GM18861 (cell line): ENCODE data around the gene MS4A6E.
"Not testable (repeated sequence)": the region's sequence is repeated elsewhere in the genome, so short reads cannot be mapped to it uniquely, and the experiment has no call there.

Experiments
- ATAC-seq: cut with Tn5 transposase; IDR thresholded peaks from one replicate; pipeline ENCODE4 v1.9.1; 2021; ENCODE audit not compliant: unreplicated experiment

The MS4A6E gene

GRCh38 chr11:60326955-60327354, at the start of gene MS4A6E:
TSS of gene MS4A6E (plus strand) at chr11:60327255. CDS start at chr11:60334896, 7,641 bp downstream.
- no peak for ATAC-seq

- no peak for ATAC-seq
Observed at GRCh38 chr11:60280412-60280811, 46.6 kb upstream of the MS4A6E start, which contains the start of gene MS4A4A. TSS of gene MS4A4A (plus strand) at chr11:60280666. CDS start at chr11:60280676, 10 bp downstream.

- no peak for ATAC-seq
Observed at GRCh38 chr11:60281485-60281884, 45.6 kb upstream of the MS4A6E start.

- no peak for ATAC-seq
Observed at GRCh38 chr11:60282286-60282685, 44.8 kb upstream of the MS4A6E start.

- ATAC-seq: not testable (repeated sequence)
Observed at GRCh38 chr11:60285411-60286126, 41.5 kb upstream of the MS4A6E start.

GRCh38 chr11:60288531-60288930, 38.5 kb upstream of the MS4A6E start:
- ATAC-seq: no peak

GRCh38 chr11:60292145-60292544, 34.9 kb upstream of the MS4A6E start:
- ATAC-seq: no peak

- ATAC-seq: no peak
Observed at GRCh38 chr11:60301178-60301577, 25.9 kb upstream of the MS4A6E start.

- not testable (repeated sequence) for ATAC-seq
Observed at GRCh38 chr11:60301884-60302283, 25.2 kb upstream of the MS4A6E start.

GRCh38 chr11:60303661-60304060, 23.4 kb upstream of the MS4A6E start:
- ATAC-seq: no peak

GRCh38 chr11:60305906-60306619, 21.0 kb upstream of the MS4A6E start:
- no peak for ATAC-seq

GRCh38 chr11:60307507-60308195, 19.4 kb upstream of the MS4A6E start:
- no peak for ATAC-seq

- ATAC-seq: peak; percentile 53
Observed at GRCh38 chr11:60310407-60310998, 16.6 kb upstream of the MS4A6E start.

GRCh38 chr11:60314635-60315321, 12.3 kb upstream of the MS4A6E start:
- ATAC-seq: no peak

GRCh38 chr11:60315871-60316270, 11.2 kb upstream of the MS4A6E start:
- ATAC-seq: no peak

- peak; percentile 55 for ATAC-seq
Observed at GRCh38 chr11:60316317-60316716, 10.7 kb upstream of the MS4A6E start.

GRCh38 chr11:60318726-60319125, 8.3 kb upstream of the MS4A6E start:
- no peak for ATAC-seq

- ATAC-seq: no peak
Observed at GRCh38 chr11:60321051-60321450, 6.0 kb upstream of the MS4A6E start.

- ATAC-seq: no peak
Observed at GRCh38 chr11:60328460-60328859, 1.4 kb downstream of the MS4A6E start.

- ATAC-seq: no peak
Observed at GRCh38 chr11:60332846-60333245, 5.8 kb downstream of the MS4A6E start.
